HepG2 (cell line): Measurements from ENCODE around the gene TK2. TPM values are rescaled to one million over a fixed set of nuclear protein-coding genes. Genes with fewer than 3 reads are reported as not detected.

Experiments used
- ARNTL ChIP-seq: sonication (generic); formaldehyde crosslinking; IDR thresholded peaks from 2 replicates; pipeline ENCODE4 v1.4.0; 2020; ENCODE audit warnings: mild to moderate bottlenecking, missing genetic modification reagents
- BHLHE40 ChIP-seq: IDR thresholded peaks from 2 replicates; pipeline ENCODE4 v1.6.1; 2011; ENCODE audit warnings: low read length, improper control_type of control experiment
- CBX2 ChIP-seq, 2 experiments: fragments of 200-600 bp in 1 of 2; sonication (generic); formaldehyde crosslinking in 1 of 2; IDR thresholded peaks; 2 replicates each; pipeline versions ENCODE4 v1.7.0 to v1.8.1; 2018 to 2022; ENCODE audit warnings: low read depth in 2 of 2, low read length in 1 of 2, mild to moderate bottlenecking in 1 of 2, missing genetic modification reagents in 1 of 2
- EP300 ChIP-seq, 3 experiments: sonication (generic) in 1 of 3; formaldehyde crosslinking in 1 of 3; IDR thresholded peaks; 2 replicates each; pipeline versions ENCODE4 v1.5.1 to v1.6.1; 2011 to 2020; ENCODE audit warnings: low read depth in 2 of 3, low read length in 2 of 3, borderline replicate concordance in 1 of 3, improper control_type of control experiment in 1 of 3, mild to moderate bottlenecking in 1 of 3, missing genetic modification reagents in 1 of 3, moderate library complexity in 1 of 3
- FOXC1 ChIP-seq: sonication (generic); formaldehyde crosslinking; IDR thresholded peaks from 2 replicates; pipeline ENCODE4 v1.8.0; 2022; ENCODE audit warnings: mild to moderate bottlenecking, missing genetic modification reagents, borderline replicate concordance
- JUND ChIP-seq: sonication (generic); formaldehyde crosslinking; IDR thresholded peaks from 2 replicates; pipeline ENCODE4 v1.8.0; 2022; ENCODE audit warnings: mild to moderate bottlenecking, missing genetic modification reagents
- NR2F1 ChIP-seq, 2 experiments: fragments of 450-650 bp in 1 of 2; formaldehyde crosslinking in 1 of 2; IDR thresholded peaks; 2 replicates each; pipeline versions ENCODE4 v1.5.0 to v1.6.1; 2016 to 2020; ENCODE audit warnings: mild to moderate bottlenecking in 1 of 2, missing compliant biosample characterization in 1 of 2, missing genetic modification reagents in 1 of 2, moderate library complexity in 1 of 2
- NR2F2 ChIP-seq: IDR thresholded peaks from 2 replicates; pipeline ENCODE4 v1.6.1; 2012; ENCODE audit warnings: low read depth, inconsistent platforms, borderline replicate concordance
- NRL ChIP-seq: sonication (generic); formaldehyde crosslinking; IDR thresholded peaks from 2 replicates; pipeline ENCODE4 v1.5.0; 2020; ENCODE audit warnings: missing genetic modification reagents, mild to moderate bottlenecking, moderate library complexity, borderline replicate concordance
- PLRG1 ChIP-seq: fragments of 450-650 bp; conservative IDR thresholded peaks from 2 replicates; pipeline ENCODE4 v1.6.1; 2016
- SAP130 ChIP-seq: IDR thresholded peaks from 2 replicates; pipeline ENCODE4 v1.6.1; 2016; ENCODE audit warnings: low read depth
- SPEN ChIP-seq: sonication (generic); formaldehyde crosslinking; IDR thresholded peaks from 2 replicates; pipeline ENCODE4 v1.5.1; 2020; ENCODE audit warnings: low read depth, mild to moderate bottlenecking, missing genetic modification reagents
- TP53 ChIP-seq: sonication (generic); formaldehyde crosslinking; conservative IDR thresholded peaks from 2 replicates; pipeline ENCODE4 v1.4.0; 2020; ENCODE audit warnings: missing genetic modification reagents
- YY1 ChIP-seq: IDR thresholded peaks from 2 replicates; pipeline ENCODE4 v1.6.1; 2011; ENCODE audit warnings: low read length, low read depth, moderate library complexity, mild to moderate bottlenecking; ENCODE audit not compliant: insufficient read depth, insufficient replicate concordance
- ZFP90 ChIP-seq: sonication (generic); formaldehyde crosslinking; IDR thresholded peaks from 2 replicates; pipeline ENCODE4 v1.8.0; 2022; ENCODE audit warnings: missing genetic modification reagents, mild to moderate bottlenecking, inconsistent platforms, borderline replicate concordance
- ZMAT3 ChIP-seq: sonication (generic); formaldehyde crosslinking; conservative IDR thresholded peaks from 2 replicates; pipeline ENCODE4 v1.7.0; 2021; ENCODE audit warnings: missing genetic modification reagents
- ZNF607 ChIP-seq: sonication (generic); formaldehyde crosslinking; IDR thresholded peaks from 2 replicates; pipeline ENCODE4 v1.5.1; 2020; ENCODE audit warnings: missing genetic modification reagents, mild to moderate bottlenecking, borderline replicate concordance
- ZNF782 ChIP-seq: sonication (generic); formaldehyde crosslinking; IDR thresholded peaks from 2 replicates; pipeline ENCODE4 v1.4.0; 2020; ENCODE audit warnings: missing genetic modification reagents, mild to moderate bottlenecking, borderline replicate concordance
- ZNF788 ChIP-seq: sonication (generic); formaldehyde crosslinking; IDR thresholded peaks from 2 replicates; pipeline ENCODE4 v1.5.0; 2020; ENCODE audit warnings: mild to moderate bottlenecking, missing genetic modification reagents, borderline replicate concordance
- ZSCAN21 ChIP-seq: sonication (generic); formaldehyde crosslinking; IDR thresholded peaks from 2 replicates; pipeline ENCODE4 v1.8.0; 2022; ENCODE audit warnings: mild to moderate bottlenecking, missing genetic modification reagents, moderate library complexity, borderline replicate concordance
- polyA plus RNA-seq, 8 experiments: library from polyadenylated mRNA; depleted of rRNA in 3 of 8; stranded (reverse) in 7 of 8; unstranded in 1 of 8; fragments of >200 nt; fragmentation: Illumina TruSeq in 4 of 8; extraction: Trizol in 4 of 8; gene quantifications; 2 replicates each; pipeline versions ENCODE4 v1.2.1 to v1.2.3, GENCODE V29; 2011 to 2016; ENCODE audit warnings: low read depth in 4 of 8, missing spikeins in 1 of 8, mixed read lengths in 1 of 8; ENCODE audit not compliant: insufficient read depth in 1 of 8
- total RNA-seq, 5 experiments: library from RNA; depleted of rRNA; stranded (reverse); fragments of >200 nt; fragmentation: Illumina TruSeq; extraction: Trizol; gene quantifications; 2 replicates each; pipeline ENCODE4 v1.2.3, GENCODE V29; 2016; ENCODE audit warnings: low read depth in 1 of 5
- TF ChIP-seq, protein P1 (sequence below): sonication (generic); formaldehyde crosslinking; IDR thresholded peaks from 2 replicates; pipeline ENCODE4 v1.4.0; 2020; ENCODE audit warnings: missing genetic modification reagents
- TF ChIP-seq, protein P2 (sequence below): sonication (generic); formaldehyde crosslinking; IDR thresholded peaks from 2 replicates; pipeline ENCODE4 v1.4.0; 2020; ENCODE audit warnings: missing genetic modification reagents
- TF ChIP-seq, protein P3 (sequence below): IDR thresholded peaks from 2 replicates; pipeline ENCODE4 v1.6.1; 2016; ENCODE audit warnings: low read depth, borderline replicate concordance

Gene TK2
- total and polyA plus RNA-seq, 2 of the 13 experiments (the other 11 are each of a cell fraction or from before 2014, with no cell fraction given): 18.7 to 21.0 TPM

DNA sequence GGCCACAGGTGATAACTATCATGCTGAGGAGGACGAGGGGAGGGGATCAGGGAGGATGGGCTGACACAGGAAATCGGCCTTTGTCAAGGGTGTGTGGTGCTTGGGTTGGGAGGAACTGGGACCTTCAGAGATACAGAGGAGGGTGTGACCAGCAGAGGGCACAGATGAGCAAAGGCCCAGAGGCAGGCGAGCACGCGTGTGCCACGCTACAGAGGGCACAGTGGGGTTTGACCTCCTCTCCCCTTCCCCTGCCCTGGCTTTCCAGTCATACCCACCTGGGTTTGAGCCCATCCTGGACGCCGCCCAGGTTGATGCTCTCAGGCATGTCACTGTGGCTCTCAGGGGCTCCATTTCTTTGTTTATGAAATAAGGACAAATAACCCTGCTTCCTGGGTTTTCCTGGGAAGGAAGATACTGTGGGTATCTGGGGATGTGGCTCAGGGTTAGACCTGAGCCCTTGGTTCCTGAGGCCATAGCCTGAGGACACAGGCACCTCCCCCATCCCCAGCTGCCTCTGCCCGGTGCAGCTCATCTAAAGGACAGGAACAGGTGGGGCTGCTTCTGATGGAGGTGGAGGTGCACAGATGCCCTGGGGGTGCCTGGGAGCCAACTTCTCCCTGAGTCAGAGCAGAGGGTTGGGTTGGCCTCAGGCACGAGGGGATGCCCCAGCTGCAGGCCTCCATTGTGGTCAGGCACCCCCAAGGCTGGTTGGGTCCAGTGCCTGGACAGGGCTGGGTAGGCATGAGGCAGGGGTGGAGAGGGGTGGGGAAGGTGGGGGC lies 71.0 kb downstream of the TK2 start (continued):
- TF ChIP-seq, protein P1, sequence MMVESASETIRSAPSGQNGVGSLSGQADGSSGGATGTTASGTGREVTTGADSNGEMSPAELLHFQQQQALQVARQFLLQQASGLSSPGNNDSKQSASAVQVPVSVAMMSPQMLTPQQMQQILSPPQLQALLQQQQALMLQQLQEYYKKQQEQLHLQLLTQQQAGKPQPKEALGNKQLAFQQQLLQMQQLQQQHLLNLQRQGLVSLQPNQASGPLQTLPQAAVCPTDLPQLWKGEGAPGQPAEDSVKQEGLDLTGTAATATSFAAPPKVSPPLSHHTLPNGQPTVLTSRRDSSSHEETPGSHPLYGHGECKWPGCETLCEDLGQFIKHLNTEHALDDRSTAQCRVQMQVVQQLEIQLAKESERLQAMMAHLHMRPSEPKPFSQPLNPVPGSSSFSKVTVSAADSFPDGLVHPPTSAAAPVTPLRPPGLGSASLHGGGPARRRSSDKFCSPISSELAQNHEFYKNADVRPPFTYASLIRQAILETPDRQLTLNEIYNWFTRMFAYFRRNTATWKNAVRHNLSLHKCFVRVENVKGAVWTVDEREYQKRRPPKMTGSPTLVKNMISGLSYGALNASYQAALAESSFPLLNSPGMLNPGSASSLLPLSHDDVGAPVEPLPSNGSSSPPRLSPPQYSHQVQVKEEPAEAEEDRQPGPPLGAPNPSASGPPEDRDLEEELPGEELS: peak; percentile 18; the same call in 1 of the 2 replicates
- TF ChIP-seq NR2F1 (CRISPR knock-in tag; IDR thresholded peaks at IDR 0.05): peak in 1 of 2 experiments; percentile 49; a peak in 1 of 4 replicates
- TF ChIP-seq PLRG1: no peak
- TF ChIP-seq BHLHE40: peak; percentile 68
- TF ChIP-seq SPEN: peak; percentile 63; the same call in 1 of the 2 replicates
- TF ChIP-seq, protein P2, sequence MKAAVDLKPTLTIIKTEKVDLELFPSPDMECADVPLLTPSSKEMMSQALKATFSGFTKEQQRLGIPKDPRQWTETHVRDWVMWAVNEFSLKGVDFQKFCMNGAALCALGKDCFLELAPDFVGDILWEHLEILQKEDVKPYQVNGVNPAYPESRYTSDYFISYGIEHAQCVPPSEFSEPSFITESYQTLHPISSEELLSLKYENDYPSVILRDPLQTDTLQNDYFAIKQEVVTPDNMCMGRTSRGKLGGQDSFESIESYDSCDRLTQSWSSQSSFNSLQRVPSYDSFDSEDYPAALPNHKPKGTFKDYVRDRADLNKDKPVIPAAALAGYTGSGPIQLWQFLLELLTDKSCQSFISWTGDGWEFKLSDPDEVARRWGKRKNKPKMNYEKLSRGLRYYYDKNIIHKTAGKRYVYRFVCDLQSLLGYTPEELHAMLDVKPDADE (CRISPR knock-in tag): no peak
- peak; percentile 58; the same call in 1 of the 2 replicates for TF ChIP-seq NRL (CRISPR knock-in tag)
- TF ChIP-seq YY1: peak; percentile 30
- TF ChIP-seq ZFP90 (CRISPR knock-in tag): no peak
- TF ChIP-seq ZNF788 (CRISPR knock-in tag): peak; percentile 63; the same call in 1 of the 2 replicates
- no peak for TF ChIP-seq ARNTL (CRISPR knock-in tag)
- TF ChIP-seq JUND (CRISPR knock-in tag): no peak
- TF ChIP-seq ZSCAN21 (CRISPR knock-in tag): peak; percentile 64; the same call in 1 of the 2 replicates
- peak; percentile 78; the same call in 1 of the 2 replicates for TF ChIP-seq ZNF782
- peak; percentile 26; the same call in 1 of the 2 replicates for TF ChIP-seq FOXC1 (CRISPR knock-in tag)
- TF ChIP-seq ZNF607 (CRISPR knock-in tag): no peak
- TF ChIP-seq, protein P3, sequence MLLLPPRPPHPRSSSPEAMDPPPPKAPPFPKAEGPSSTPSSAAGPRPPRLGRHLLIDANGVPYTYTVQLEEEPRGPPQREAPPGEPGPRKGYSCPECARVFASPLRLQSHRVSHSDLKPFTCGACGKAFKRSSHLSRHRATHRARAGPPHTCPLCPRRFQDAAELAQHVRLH (CRISPR knock-in tag): peak; percentile 62; the same call in 1 of the 2 replicates
- no peak for TF ChIP-seq CBX2 (IDR thresholded peaks at IDR 0.05; ENCODE audit: low read depth, low read length)
- peak; percentile 30; the same call in 1 of the 2 replicates for TF ChIP-seq CBX2 (CRISPR knock-in tag; IDR thresholded peaks at IDR 0.05; ENCODE audit: low read depth)
- no peak for TF ChIP-seq EP300 (IDR thresholded peaks at IDR 0.05; ENCODE audit: low read depth in 2 of 2, low read length in 2 of 2)
- TF ChIP-seq EP300 (CRISPR knock-in tag; IDR thresholded peaks at IDR 0.05; ENCODE audit: borderline replicate concordance): no peak
- TF ChIP-seq SAP130 (CRISPR knock-in tag): peak; percentile 51
- TF ChIP-seq TP53 (CRISPR knock-in tag): no peak
- TF ChIP-seq NR2F2: no peak
- TF ChIP-seq ZMAT3: 0 out of 2 replicates have a peak, but pooled peaks have one; percentile 30
